Activated naive CD4-positive, alpha-beta T cell treated with anti-CD3 and anti-CD28 coated beads for 36 hours (primary cell): ENCODE results near the gene GGA1. TPM values are rescaled to one million over a fixed set of nuclear protein-coding genes. Genes with fewer than 3 reads are reported as not detected.
A peak's percentile ranks its signal among the peaks of the same experiment; 100 is the strongest.
"Not testable (repeated sequence)": the region's sequence is repeated elsewhere in the genome, so short reads cannot be mapped to it uniquely, and the experiment has no call there.

Experiments
- CTCF ChIA-PET: fragments of 350-600 bp; sonication (Branson Sonifier 250); formaldehyde crosslinking; loops from one replicate; lab custom pipeline; 2021; ENCODE audit warnings: antibody characterized with exemption; lab: Charles Lee
- DNase-seq: peaks from one replicate; pipeline ENCODE4 v3.0.0-alpha.2; 2020
- H3K27ac Mint-ChIP-seq: one replicate; pipeline ENCODE4 v1.8.0; 2021; ENCODE audit warnings: mild to moderate bottlenecking, mixed read lengths
- H3K27me3 Mint-ChIP-seq: one replicate; pipeline ENCODE4 v1.8.0; 2021; ENCODE audit warnings: low read depth, mixed read lengths
- H3K36me3 Mint-ChIP-seq: one replicate; pipeline ENCODE4 v1.8.0; 2021; ENCODE audit warnings: low read depth, mixed read lengths
- H3K4me1 Mint-ChIP-seq: one replicate; pipeline ENCODE4 v1.8.0; 2021; ENCODE audit warnings: low read depth, mixed read lengths
- H3K4me3 Mint-ChIP-seq: one replicate; pipeline ENCODE4 v1.8.0; 2021; ENCODE audit warnings: mild to moderate bottlenecking, moderate library complexity, mixed read lengths
- H3K9me3 Mint-ChIP-seq: one replicate; pipeline ENCODE4 v1.8.0; 2021; ENCODE audit warnings: mixed read lengths
- intact Hi-C: fragments of 100-400 bp; cut with micrococcal nuclease; formaldehyde crosslinking; loops from one replicate; pipeline ENCODE4 v1.15.1; 2023
- total RNA-seq, 2 experiments: library from RNA; stranded (reverse); gene quantifications; one replicate each; pipeline ENCODE4 v1.2.3, GENCODE V29; 2021

GGA1 gene
- total RNA-seq, 2 experiments from 2014 or later: 46.1 to 49.1 TPM

DNA sequence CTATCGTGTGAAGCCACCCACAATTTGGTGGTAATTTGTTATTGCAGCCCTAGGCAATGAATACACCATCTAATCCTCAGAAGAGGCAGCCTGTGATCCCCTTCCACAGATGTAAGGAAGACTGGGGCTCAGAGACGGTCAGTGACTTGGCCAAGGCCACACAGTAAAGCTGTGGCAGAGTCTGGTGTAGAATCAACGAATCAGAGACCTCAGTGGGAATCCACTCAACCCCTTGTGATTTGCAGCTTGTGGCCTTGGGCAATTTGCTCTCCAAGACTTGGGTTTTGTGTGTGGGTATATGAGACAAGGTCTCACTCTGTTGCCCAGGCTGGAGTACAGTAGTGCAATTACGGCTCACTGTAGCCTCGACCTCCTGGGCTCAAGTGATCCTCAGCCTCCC lies 30.6 kb upstream of the GGA1 start:
- Mint-ChIP-seq H3K27me3 (no peaks in the 10 kb centered on the region), H3K4me3 (no peak overlapping the region), H3K4me1 (peaks cover 14% of the 10 kb centered on the region), H3K27ac (no peak overlapping the region), H3K9me3 (no peaks in the 10 kb centered on the region), H3K36me3 (no peaks in the 10 kb centered on the region)
- intact Hi-C loops: no loop called here
- CTCF ChIA-PET: interaction anchor here (1.8 kb wide), 1 partner anchor 39 kb away, joined by 5 read pairs; no protein-coding TSS in a partner anchor
- no peak for DNase-seq

DNA sequence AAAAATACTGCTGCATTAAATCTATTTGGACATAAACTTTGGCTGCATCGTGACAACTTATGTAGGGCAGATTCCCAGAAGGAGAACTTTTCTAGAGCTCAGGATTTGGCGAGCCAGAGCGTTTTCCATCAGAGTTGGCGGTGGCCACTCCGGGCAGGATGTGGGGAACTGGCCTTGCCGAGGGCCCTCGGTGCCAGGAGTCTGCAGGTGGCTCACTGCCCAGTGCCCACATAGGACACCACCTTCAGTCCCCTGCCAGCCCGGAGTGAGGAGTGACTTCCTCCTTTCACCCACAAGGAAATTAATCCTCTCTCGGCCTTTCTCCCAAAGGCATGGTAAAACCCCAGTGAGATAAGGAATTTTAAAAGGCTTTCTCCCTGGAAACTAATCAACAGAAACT lies 27.1 kb upstream of the GGA1 start:
- Mint-ChIP-seq H3K4me1 (peaks cover 14% of the 10 kb centered on the region), H3K9me3 (no peaks in the 10 kb centered on the region), H3K36me3 (no peaks in the 10 kb centered on the region), H3K27ac (no peak overlapping the region), H3K27me3 (no peaks in the 10 kb centered on the region), H3K4me3 (no peak overlapping the region)
- DNase-seq: no peak
- CTCF ChIA-PET: interaction anchor here (1.0 to 3.3 kb wide), 3 partner anchors 11 to 85 kb away, joined by 3 to 23 read pairs (median 10); no protein-coding TSS in a partner anchor
- intact Hi-C loops: no loop called here

DNA sequence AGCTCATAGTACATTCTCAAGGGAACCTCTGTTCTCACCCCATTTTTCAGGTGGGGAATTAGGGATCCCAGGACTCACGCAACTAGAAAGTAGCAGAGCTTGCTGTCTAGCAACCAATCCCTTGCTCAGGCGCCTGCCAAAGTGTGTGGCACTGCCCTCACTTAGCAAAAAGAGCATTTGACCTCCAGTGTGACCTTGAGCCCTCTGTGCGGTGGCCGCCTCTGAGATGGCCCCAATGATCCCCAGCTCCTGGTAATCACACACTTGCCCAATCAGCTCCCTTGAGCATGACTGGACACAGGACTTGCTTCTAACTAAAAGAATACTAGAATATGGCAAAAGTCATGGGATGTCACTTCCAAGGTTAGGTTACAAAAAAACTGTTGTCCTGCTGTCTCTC lies 26.1 kb upstream of the GGA1 start:
- Mint-ChIP-seq H3K27ac (no peak overlapping the region), H3K36me3 (no peaks in the 10 kb centered on the region), H3K9me3 (no peaks in the 10 kb centered on the region), H3K27me3 (no peaks in the 10 kb centered on the region), H3K4me3 (no peak overlapping the region), H3K4me1 (peaks cover 14% of the 10 kb centered on the region)
- CTCF ChIA-PET: interaction anchor here (0.7 to 2.8 kb wide), 2 partner anchors 9 to 322 kb away, joined by 3 to 10 read pairs; no protein-coding TSS in a partner anchor
- DNase-seq: no peak
- intact Hi-C loops: no loop called here

DNA sequence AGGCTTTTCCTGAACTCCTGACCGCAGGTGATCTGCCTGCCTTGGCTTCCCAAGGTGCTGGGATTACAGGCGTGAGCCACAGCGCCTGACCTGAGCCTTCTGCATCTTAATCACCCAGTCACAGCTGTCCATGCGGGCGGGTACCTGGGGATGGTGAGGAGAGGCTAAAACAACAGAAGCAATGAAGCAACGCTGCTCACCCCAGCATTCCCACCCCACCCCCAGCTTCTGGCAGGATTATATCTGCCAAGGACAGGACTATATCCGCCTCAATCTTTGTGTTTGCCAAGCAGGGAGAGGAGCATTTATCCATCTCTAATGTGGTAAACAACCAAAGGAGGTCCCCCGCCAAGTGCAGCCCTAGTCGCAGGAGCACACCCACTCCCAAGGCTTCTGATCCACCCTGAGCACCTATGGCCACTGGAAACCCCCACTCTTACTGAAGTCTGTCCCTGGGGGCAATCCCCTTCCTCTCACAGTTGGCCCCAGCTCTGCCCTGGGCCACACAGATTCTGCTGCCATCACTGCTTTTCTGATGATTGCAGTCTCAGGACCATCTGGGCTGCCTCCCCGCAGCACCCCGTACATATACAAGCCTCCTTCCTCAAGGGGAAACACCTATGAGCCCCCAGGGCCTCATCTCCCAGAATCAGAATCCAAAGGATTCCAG lies 20.0 kb upstream of the GGA1 start:
- Mint-ChIP-seq H3K36me3 (no peaks in the 10 kb centered on the region), H3K9me3 (no peaks in the 10 kb centered on the region), H3K4me1 (peaks cover 13% of the 10 kb centered on the region), H3K27ac (no peak overlapping the region), H3K4me3 (no peak overlapping the region), H3K27me3 (no peaks in the 10 kb centered on the region)
- CTCF ChIA-PET: interaction anchor here (1.0 to 2.4 kb wide), 3 partner anchors 18 to 22 kb away, joined by 3 to 10 read pairs (median 4); no protein-coding TSS in a partner anchor
- DNase-seq: no peak
- intact Hi-C loops: no loop called here

DNA sequence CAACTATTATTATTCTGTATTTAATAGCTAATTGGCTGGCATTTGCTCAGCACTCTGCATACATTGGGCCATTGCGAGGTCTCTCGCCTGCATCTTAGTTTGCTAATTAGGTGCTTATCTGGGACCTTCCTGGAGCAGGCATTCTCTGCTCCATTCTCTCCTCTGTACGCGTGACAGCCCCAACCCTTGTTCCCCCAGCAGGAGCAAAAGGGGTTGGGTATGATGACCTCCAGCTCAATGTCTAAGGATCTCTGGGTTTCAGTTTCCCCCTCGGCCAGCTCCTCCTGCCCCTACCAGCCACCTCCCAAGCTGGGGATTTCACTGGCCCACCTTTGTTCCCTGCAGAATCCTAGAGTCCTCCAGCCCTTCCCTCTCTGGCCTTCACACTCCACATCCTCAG lies 19.0 kb upstream of the GGA1 start:
- intact Hi-C loops: no loop called here
- no peak overlapping the region for H3K27ac Mint-ChIP-seq

DNA sequence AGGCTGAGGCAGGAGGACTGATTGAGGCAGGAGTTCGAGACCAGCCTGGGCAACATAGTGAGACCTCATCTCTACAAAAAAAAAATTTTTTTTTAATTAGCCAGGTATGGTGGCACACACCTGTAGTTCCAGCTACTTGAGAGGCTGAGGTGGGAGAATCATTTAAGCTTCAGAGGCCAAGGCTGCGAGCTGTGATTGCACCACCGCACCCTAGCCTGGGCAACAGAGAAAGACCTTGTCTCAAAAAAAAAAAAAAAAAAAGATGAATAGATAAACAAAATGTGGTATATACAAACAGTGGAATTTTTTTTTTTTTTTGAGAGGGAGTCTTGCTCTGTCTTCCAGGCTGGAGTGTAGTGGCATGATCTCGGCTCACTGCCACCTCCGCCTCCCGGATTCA lies 17.6 kb upstream of the GGA1 start:
- H3K27ac Mint-ChIP-seq, H3K36me3 Mint-ChIP-seq, H3K4me3 Mint-ChIP-seq, H3K9me3 Mint-ChIP-seq, intact Hi-C loops, DNase-seq, H3K27me3 Mint-ChIP-seq: not testable (repeated sequence)
- CTCF ChIA-PET: interaction anchor here (0.6 to 3.9 kb wide), 9 partner anchors 8 to 66 kb away, joined by 3 to 87 read pairs (median 10); no protein-coding TSS in a partner anchor
- peaks cover 13% of the 10 kb centered on the region for H3K4me1 Mint-ChIP-seq

More for the DNA sequence above, 19.0 kb upstream of the GGA1 start:
- Mint-ChIP-seq H3K4me3 (no peak overlapping the region), H3K27me3 (no peaks in the 10 kb centered on the region), H3K4me1 (peaks cover 13% of the 10 kb centered on the region), H3K9me3 (no peaks in the 10 kb centered on the region), H3K36me3 (no peaks in the 10 kb centered on the region)
- CTCF ChIA-PET: interaction anchor here (1.3 to 2.4 kb wide), 2 partner anchors 17 to 23 kb away, joined by 4 to 10 read pairs; no protein-coding TSS in a partner anchor
- no peak for DNase-seq

DNA sequence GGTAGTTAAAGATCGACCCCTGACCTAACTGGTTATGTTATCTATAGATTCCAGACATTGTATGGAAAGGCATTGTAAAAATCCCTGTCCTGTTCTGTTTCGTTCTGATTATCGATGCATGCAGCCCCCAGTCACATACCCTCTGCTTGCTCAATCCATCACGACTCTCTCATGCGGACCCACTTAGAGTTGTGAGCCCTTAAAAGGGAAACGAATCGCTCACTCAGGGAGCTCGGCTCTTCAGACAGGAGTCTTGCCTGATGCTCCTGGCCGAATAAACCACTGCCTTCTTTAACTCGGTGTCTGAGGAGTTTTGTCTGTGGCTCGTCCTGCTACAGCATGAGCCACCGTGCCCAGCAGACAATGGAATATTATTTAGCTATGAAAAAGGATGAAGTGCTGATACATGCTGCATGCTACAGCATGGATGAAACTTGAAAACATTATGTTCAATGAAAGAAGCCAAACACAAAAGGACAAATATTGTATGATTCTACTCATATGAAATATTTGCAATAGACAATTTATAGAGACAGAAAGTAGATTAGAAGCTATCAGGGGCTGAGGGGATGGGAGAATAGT lies 16.7 kb upstream of the GGA1 start:
- H3K9me3 Mint-ChIP-seq: no peaks in the 10 kb centered on the region
- peaks cover 13% of the 10 kb centered on the region for H3K4me1 Mint-ChIP-seq
- H3K36me3 Mint-ChIP-seq: no peaks in the 10 kb centered on the region
- CTCF ChIA-PET: interaction anchor here (0.5 to 3.9 kb wide), 35 partner anchors 9 to 278 kb away, joined by 3 to 87 read pairs (median 4); partner anchors contain the start of genes CDC42EP1, GGA1, LGALS2 and MFNG
- peak overlapping the region; percentile 83 for H3K4me3 Mint-ChIP-seq
- intact Hi-C loops: loop anchor here (1.0 kb wide), 6 partner anchors 16 to 275 kb away; partner anchors contain the start of gene GGA1
- DNase-seq: no peak
- H3K27me3 Mint-ChIP-seq: no peaks in the 10 kb centered on the region
- H3K27ac Mint-ChIP-seq: peak overlapping the region; percentile 86

DNA sequence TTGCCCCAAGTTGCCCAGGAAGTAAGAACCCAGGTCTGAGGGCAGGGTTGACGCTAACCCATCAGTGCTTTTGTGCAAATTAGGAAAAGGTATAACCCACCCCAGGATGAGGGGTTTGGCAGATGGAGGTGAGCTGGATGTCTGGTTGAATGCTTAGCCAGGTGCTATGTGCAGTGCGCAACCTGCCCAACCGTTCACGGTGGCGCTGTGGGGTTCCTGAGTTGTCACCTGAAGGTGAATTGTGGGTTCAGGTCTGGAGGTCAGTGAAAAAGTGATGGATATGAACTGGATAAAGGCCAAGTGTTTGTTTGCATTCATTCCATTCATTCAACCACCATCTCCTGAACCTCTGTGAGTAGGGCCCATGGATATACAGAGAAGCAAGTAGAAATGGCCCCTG lies 14.4 kb upstream of the GGA1 start:
- intact Hi-C loops: no loop called here
- DNase-seq: no peak
- CTCF ChIA-PET: interaction anchor here (0.7 to 3.9 kb wide), 3 partner anchors 13 to 55 kb away, joined by 3 to 87 read pairs (median 3); no protein-coding TSS in a partner anchor
- Mint-ChIP-seq H3K36me3 (no peaks in the 10 kb centered on the region), H3K4me3 (no peak overlapping the region), H3K4me1 (peaks cover 13% of the 10 kb centered on the region), H3K27me3 (no peaks in the 10 kb centered on the region), H3K27ac (no peak overlapping the region), H3K9me3 (no peaks in the 10 kb centered on the region)

DNA sequence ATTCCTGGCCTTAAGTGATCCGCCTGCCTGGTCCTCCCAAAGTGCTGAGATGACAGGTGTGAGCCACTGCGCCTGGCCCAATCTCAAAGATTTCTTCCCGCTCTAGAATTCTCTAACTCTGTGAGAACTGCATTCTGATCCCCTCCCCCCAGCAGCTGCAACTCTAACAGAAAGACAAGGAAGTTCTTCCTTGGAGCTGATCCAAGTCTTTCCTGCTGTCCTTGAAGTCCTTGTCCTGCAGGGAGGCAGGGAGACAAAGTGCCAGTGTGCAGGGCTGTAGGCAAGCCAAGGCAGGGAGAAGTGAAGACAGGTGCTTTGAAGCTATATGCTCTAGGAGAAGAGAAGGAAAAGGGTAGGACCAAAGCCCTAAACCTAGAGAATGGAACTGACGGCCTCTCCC lies 9.5 kb upstream of the GGA1 start:
- H3K9me3 Mint-ChIP-seq: no peaks in the 10 kb centered on the region
- H3K27ac Mint-ChIP-seq: no peak overlapping the region
- intact Hi-C loops: no loop called here
- no peak for DNase-seq
- no peak overlapping the region for H3K4me3 Mint-ChIP-seq
- peaks cover 11% of the 10 kb centered on the region for H3K4me1 Mint-ChIP-seq
- H3K27me3 Mint-ChIP-seq: no peaks in the 10 kb centered on the region
- CTCF ChIA-PET: interaction anchor here (0.6 kb wide), 1 partner anchor 400 kb away, joined by 3 read pairs; no protein-coding TSS in a partner anchor
- no peaks in the 10 kb centered on the region for H3K36me3 Mint-ChIP-seq

DNA sequence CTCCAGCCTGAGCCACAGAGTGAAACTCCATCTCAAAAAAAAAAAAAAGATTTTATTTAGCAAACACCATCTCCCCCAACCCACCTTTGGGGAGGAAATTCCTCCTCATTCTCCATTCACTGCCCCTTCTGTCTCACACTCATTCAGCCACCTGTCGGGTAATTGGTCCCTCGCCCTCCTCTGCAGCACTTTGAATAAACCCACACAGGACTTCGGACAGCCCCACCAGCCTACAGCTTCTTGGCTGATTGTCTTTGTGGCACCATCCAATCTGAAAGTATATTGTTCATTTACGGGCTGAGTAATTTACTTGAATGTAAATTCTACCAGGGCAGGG lies 7.5 kb upstream of the GGA1 start:
- intact Hi-C loops: no loop called here
- Mint-ChIP-seq H3K4me3 (no peak overlapping the region), H3K27ac (no peak overlapping the region)

DNA sequence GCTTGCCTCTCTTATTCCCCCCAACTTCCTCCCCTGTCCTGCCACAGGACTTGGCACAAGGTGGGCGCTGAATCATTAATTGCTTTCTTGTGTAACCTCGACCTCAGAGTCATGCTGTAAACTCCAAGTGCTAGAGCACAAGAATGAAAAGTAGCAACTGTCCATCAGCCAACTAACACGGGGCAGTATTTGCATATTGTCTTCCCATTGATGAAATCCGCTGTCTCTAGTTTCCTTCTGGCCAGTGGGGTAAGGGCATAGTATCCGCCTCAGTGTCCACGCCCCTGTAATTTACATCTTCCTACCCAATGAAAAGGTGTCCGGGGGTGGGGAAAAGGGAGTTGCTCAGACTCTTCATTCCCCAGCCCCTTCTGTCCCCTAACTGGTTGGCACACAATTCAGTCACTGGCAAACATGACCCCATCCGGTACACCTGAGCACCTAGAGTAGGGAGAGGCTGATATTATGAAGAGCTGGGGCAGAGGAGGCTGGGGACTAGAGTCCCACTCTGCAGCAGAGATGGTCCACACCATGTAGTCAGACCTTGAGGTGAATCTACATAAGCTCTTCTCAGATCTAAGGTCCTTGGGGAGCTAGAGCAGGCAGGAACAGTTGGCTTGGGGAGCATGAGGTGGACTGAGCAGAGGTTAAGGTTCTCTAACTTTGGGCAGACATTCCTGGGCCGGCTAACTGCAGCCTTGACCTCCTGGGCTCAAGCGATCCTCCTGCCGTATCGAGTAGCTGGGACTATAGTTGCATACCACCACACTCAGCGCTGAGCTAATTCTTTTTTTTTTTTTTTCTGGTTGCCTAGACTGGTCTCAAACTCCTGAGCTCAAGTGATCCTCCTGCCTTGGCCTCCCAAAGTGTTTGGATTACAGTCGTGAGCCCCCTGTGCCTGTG lies 6.8 kb upstream of the GGA1 start:
- H3K36me3 Mint-ChIP-seq: no peaks in the 10 kb centered on the region
- H3K9me3 Mint-ChIP-seq: no peaks in the 10 kb centered on the region
- CTCF ChIA-PET: interaction anchor here (0.6 to 1.5 kb wide), 7 partner anchors 9 to 62 kb away, joined by 3 to 7 read pairs (median 4); no protein-coding TSS in a partner anchor
- H3K4me3 Mint-ChIP-seq: no peak overlapping the region
- H3K27ac Mint-ChIP-seq: no peak overlapping the region
- intact Hi-C loops: no loop called here
- peaks cover 24% of the 10 kb centered on the region for H3K4me1 Mint-ChIP-seq
- DNase-seq: no peak
- no peaks in the 10 kb centered on the region for H3K27me3 Mint-ChIP-seq

More for the DNA sequence above, 7.5 kb upstream of the GGA1 start:
- no peaks in the 10 kb centered on the region for H3K27me3 Mint-ChIP-seq
- no peaks in the 10 kb centered on the region for H3K9me3 Mint-ChIP-seq
- peaks cover 24% of the 10 kb centered on the region for H3K4me1 Mint-ChIP-seq
- no peak for DNase-seq
- CTCF ChIA-PET: interaction anchor here (0.9 kb wide), 1 partner anchor 9 kb away, joined by 4 read pairs; no protein-coding TSS in a partner anchor
- no peaks in the 10 kb centered on the region for H3K36me3 Mint-ChIP-seq
